Hepatocyte (in vitro differentiated cells): ENCODE data around the gene APBA1.

ENCODE experiments used
- EZH2 ChIP-seq: fragments of 200-600 bp; sonication (generic); IDR thresholded peaks from 2 replicates; pipeline ENCODE4 v1.6.1; 2016; ENCODE audit warnings: antibody characterized with exemption, mild to moderate bottlenecking, borderline replicate concordance
- EZH2phosphoT487 ChIP-seq: fragments of 200-600 bp; sonication (generic); IDR thresholded peaks from one replicate; pipeline ENCODE4 v1.6.1; 2018; ENCODE audit warnings: antibody characterized with exemption, mild to moderate bottlenecking, low read depth, moderate library complexity; ENCODE audit not compliant: unreplicated experiment, severe bottlenecking
- TF ChIP-seq, protein P1 (sequence below): fragments of 200-600 bp; sonication (generic); IDR thresholded peaks from 2 replicates; pipeline ENCODE4 v1.5.1; 2016; ENCODE audit warnings: antibody characterized with exemption, mild to moderate bottlenecking; ENCODE audit not compliant: poor library complexity

DNA sequence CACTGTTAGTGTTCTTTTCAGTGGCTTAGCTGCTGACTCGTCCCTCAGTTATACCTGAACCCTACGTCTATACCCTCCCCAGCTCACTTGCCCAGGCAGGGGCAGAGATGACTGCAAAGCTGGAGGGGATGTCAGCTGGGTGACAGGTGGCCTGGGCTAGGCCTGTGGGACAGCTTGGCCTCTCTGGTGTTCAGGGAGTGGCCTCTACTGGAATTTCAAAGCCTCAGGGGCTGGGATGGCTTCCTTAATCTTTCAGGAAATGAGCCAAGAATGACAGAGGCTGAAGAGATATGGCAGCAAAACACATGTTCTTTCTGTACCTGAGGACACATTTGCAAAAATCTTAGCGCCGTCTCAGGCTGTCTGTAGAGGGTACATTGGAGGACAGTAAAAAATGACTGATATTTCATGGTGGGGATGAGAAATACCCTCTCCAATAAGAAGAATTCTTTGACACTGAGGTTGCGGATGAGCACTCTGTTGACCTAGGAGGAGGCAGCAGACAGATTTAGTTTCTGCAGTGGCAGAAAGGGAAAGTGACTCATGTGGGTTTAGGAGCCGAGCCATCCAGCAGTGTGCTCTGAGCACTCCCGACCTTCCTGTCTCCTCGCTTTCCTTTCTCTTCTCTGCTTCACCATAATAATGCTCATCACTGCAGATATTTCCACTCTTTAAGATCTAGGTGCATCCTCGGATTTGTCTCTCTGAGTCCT is 292.7 kb downstream of the APBA1 start:
- TF ChIP-seq, protein P1, sequence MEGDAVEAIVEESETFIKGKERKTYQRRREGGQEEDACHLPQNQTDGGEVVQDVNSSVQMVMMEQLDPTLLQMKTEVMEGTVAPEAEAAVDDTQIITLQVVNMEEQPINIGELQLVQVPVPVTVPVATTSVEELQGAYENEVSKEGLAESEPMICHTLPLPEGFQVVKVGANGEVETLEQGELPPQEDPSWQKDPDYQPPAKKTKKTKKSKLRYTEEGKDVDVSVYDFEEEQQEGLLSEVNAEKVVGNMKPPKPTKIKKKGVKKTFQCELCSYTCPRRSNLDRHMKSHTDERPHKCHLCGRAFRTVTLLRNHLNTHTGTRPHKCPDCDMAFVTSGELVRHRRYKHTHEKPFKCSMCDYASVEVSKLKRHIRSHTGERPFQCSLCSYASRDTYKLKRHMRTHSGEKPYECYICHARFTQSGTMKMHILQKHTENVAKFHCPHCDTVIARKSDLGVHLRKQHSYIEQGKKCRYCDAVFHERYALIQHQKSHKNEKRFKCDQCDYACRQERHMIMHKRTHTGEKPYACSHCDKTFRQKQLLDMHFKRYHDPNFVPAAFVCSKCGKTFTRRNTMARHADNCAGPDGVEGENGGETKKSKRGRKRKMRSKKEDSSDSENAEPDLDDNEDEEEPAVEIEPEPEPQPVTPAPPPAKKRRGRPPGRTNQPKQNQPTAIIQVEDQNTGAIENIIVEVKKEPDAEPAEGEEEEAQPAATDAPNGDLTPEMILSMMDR = no peak
- no peak for TF ChIP-seq EZH2
- no peak for TF ChIP-seq EZH2phosphoT487
